Glutamatergic neuron (in vitro differentiated cells): ENCODE data around the gene VASN. TPM values are rescaled to one million over a fixed set of nuclear protein-coding genes. Genes with fewer than 3 reads are reported as not detected.

Source experiments
- DNase-seq: peaks from one replicate; pipeline ENCODE4 v3.0.0; 2022
- H3K27ac Mint-ChIP-seq: one replicate; pipeline ENCODE4 v1.8.0; 2020; ENCODE audit warnings: mild to moderate bottlenecking, mixed read lengths, inconsistent platforms; ENCODE audit not compliant: unreplicated experiment
- H3K27me3 Mint-ChIP-seq: one replicate; pipeline ENCODE4 v1.8.0; 2020; ENCODE audit warnings: mild to moderate bottlenecking, moderate library complexity, mixed read lengths, inconsistent platforms; ENCODE audit not compliant: unreplicated experiment
- H3K36me3 Mint-ChIP-seq: one replicate; pipeline ENCODE4 v1.8.0; 2020; ENCODE audit warnings: mild to moderate bottlenecking, mixed read lengths, inconsistent platforms; ENCODE audit not compliant: unreplicated experiment
- H3K4me1 Mint-ChIP-seq: one replicate; pipeline ENCODE4 v1.8.0; 2020; ENCODE audit warnings: mild to moderate bottlenecking, low read depth, mixed read lengths, inconsistent platforms; ENCODE audit not compliant: unreplicated experiment
- H3K4me3 Mint-ChIP-seq: one replicate; pipeline ENCODE4 v1.8.0; 2020; ENCODE audit warnings: mild to moderate bottlenecking, mixed read lengths, inconsistent platforms; ENCODE audit not compliant: unreplicated experiment
- H3K9me3 Mint-ChIP-seq: one replicate; pipeline ENCODE4 v1.8.0; 2020; ENCODE audit warnings: mild to moderate bottlenecking, moderate library complexity, mixed read lengths, inconsistent platforms; ENCODE audit not compliant: unreplicated experiment
- total RNA-seq: library from RNA; stranded (reverse); fragmentation: NEBNext Ultra II Directional; extraction: Animal tissue kit (Norgen Biotek cat#: 25700); gene quantifications from one replicate; pipeline ENCODE4 v1.2.1, GENCODE V29; 2021; ENCODE audit not compliant: unreplicated experiment
- TF ChIP-seq, protein P1 (sequence below): fragments of 200-600 bp; sonication (generic); IDR thresholded peaks from one replicate; pipeline ENCODE4 v1.5.0; 2021; ENCODE audit not compliant: partially characterized antibody, unreplicated experiment

Gene VASN
- total RNA-seq, 1 donor from 2014 or later = 4.1 TPM

DNA sequence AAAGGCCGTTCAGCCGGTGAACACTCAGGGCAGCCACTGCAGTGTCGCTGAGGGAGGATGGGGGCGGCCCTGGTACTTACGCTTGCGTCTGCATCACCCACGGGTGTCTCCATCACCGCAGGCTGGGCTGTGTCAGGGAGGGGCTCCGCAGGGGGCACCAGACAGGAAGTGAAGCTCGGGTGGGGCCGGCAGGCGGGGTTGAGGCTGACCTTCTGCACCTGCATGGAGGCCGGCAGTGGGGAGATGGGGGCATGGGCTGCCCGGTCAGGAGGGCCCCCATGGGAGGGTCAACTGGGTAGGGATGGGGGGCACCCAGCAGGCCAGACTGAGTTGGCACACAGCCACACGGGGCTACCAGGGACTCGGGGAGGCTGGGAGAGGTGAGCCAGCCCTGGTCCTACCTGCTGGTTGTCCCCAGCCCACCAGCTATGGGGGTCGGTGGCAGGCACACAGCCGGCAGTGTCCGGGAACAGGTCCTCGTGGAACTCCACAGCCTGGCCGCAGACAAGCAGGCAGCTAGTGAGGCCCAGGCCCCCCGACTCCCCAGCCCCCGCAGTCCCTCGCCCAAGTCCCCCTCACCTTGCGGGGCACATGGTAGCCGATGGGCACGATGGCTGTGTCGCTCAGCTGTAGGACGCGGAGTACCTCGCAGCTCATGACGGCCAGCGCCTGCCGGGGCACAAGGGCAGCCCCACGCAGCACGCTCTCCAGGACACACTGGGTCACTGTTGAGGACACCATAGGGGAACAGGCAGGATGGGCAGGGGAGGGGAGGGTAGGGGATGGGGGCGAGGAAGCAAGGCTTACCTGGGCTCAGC, 7.2 kb upstream of the VASN start:
- H3K4me3 Mint-ChIP-seq = no peak overlapping the region
- DNase-seq = no peak
- TF ChIP-seq, protein P1, sequence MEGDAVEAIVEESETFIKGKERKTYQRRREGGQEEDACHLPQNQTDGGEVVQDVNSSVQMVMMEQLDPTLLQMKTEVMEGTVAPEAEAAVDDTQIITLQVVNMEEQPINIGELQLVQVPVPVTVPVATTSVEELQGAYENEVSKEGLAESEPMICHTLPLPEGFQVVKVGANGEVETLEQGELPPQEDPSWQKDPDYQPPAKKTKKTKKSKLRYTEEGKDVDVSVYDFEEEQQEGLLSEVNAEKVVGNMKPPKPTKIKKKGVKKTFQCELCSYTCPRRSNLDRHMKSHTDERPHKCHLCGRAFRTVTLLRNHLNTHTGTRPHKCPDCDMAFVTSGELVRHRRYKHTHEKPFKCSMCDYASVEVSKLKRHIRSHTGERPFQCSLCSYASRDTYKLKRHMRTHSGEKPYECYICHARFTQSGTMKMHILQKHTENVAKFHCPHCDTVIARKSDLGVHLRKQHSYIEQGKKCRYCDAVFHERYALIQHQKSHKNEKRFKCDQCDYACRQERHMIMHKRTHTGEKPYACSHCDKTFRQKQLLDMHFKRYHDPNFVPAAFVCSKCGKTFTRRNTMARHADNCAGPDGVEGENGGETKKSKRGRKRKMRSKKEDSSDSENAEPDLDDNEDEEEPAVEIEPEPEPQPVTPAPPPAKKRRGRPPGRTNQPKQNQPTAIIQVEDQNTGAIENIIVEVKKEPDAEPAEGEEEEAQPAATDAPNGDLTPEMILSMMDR = no peak

DNA sequence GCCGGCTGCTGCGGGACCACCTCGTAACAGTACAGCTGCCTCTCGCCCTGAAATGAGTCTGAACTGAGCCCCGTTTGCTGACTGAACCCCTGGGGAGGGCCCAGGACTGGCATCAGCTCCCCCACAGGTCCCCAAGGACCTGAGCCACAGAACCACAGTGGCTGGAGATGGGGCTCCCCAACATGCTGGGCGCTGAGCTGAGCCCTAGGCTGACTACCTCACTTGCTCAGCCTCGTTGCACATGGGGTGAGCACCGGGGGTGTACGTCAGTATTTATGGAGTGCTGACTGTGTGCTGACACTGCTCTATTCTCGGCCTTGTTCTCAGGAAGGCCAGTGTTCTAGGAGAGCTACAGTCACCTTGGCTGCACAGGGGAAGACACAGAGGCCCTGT, 6.6 kb upstream of the VASN start:
- TF ChIP-seq, protein P1 = no peak
- no peak overlapping the region for H3K27ac Mint-ChIP-seq
- no peak overlapping the region for H3K4me3 Mint-ChIP-seq

More for the DNA sequence above, 7.2 kb upstream of the VASN start:
- Mint-ChIP-seq H3K9me3 (peaks cover 2% of the 10 kb centered on the region), H3K27me3 (peaks cover 3% of the 10 kb centered on the region), H3K4me1 (no peaks in the 10 kb centered on the region), H3K27ac (no peak overlapping the region), H3K36me3 (no peaks in the 10 kb centered on the region)

DNA sequence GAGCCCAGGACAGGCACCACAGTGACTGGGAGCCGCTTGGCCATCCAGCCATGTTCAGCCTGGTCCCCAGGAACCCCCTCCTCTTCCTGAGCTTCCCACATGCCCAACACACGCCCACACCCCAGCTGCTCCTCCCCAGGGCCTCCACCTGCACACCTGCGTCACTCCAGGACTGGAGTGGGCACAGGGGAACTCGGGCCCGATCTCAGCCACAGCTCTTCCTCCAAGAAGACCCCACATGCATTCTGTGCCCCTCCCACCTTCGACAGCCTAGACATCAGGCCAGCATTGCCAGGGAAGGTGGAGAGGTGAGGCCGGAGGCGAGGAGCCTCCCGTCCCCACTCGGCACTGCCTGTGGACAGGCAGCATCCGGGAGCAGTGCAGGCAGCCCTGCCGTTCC, 6.0 kb upstream of the VASN start:
- no peaks in the 10 kb centered on the region for H3K36me3 Mint-ChIP-seq
- H3K27me3 Mint-ChIP-seq = no peaks in the 10 kb centered on the region
- no peak overlapping the region for H3K27ac Mint-ChIP-seq
- no peaks in the 10 kb centered on the region for H3K4me1 Mint-ChIP-seq
- no peak overlapping the region for H3K4me3 Mint-ChIP-seq
- DNase-seq = no peak
- TF ChIP-seq, protein P1 = no peak
- peaks cover 2% of the 10 kb centered on the region for H3K9me3 Mint-ChIP-seq

More for the DNA sequence above, 6.6 kb upstream of the VASN start:
- peaks cover under 1% of the 10 kb centered on the region for H3K27me3 Mint-ChIP-seq
- H3K4me1 Mint-ChIP-seq = no peaks in the 10 kb centered on the region
- H3K36me3 Mint-ChIP-seq = no peaks in the 10 kb centered on the region
- DNase-seq = no peak
- peaks cover 2% of the 10 kb centered on the region for H3K9me3 Mint-ChIP-seq

DNA sequence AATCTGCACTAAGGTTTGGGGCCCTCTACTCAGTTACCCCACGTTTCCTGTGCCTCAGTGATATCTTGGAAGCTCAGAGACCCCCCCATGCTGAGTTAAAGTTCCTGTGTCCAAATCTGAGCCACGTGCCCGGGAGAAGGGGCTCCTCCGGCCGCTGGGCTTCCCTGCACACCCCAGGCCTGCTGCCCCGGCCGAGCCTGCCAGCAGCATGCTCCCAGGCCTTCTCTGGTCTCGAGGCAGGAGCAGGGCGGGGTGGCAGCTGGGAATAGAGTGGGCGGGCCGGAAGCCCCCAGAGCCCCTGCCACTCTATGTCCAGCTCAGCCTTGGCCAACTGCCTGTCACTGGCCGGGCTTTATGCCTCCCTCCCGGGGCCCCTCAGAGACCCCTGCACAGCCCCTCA, 5.6 kb upstream of the VASN start:
- Mint-ChIP-seq H3K27ac (no peak overlapping the region), H3K4me3 (no peak overlapping the region), H3K4me1 (no peaks in the 10 kb centered on the region), H3K36me3 (no peaks in the 10 kb centered on the region), H3K9me3 (peaks cover 2% of the 10 kb centered on the region), H3K27me3 (no peaks in the 10 kb centered on the region)
- TF ChIP-seq, protein P1 = no peak
- DNase-seq = no peak

DNA sequence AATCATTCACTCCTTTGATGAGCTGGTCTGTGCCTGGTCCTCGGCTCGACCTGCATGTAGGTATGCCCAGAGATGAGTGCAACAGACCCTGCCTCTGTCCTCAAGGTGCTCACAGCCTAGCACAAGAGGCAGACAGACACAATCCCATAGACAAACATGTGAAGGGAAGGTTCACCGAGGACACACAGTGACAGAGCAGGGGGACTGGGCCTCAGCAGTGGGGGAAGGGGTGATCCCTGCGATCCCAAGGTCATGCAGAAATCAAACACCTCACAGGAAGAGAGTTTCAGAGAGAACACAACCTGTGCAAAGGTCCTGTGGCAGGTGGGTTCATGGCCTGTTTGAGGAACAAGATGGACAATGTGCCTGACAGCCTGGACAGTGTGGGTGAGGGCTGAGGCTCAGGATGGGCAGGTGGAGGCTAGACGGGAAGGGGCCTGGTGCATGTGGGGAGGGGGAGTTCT, 4.2 kb upstream of the VASN start:
- TF ChIP-seq, protein P1 = no peak
- no peak overlapping the region for H3K4me3 Mint-ChIP-seq
- peak overlapping the region; percentile 5 for H3K27ac Mint-ChIP-seq
- no peaks in the 10 kb centered on the region for H3K4me1 Mint-ChIP-seq
- H3K36me3 Mint-ChIP-seq = no peaks in the 10 kb centered on the region
- peaks cover 1% of the 10 kb centered on the region for H3K27me3 Mint-ChIP-seq
- H3K9me3 Mint-ChIP-seq = peaks cover 2% of the 10 kb centered on the region
- DNase-seq = no peak
